Measurements from ENCODE around the gene TCEAL1. TPM values are rescaled to one million over a fixed set of nuclear protein-coding genes. Genes with fewer than 3 reads are reported as not detected.
A peak's percentile ranks its signal among the peaks of the same experiment; 100 is the strongest.
"Not testable (repeated sequence)": the region's sequence is repeated elsewhere in the genome, so short reads cannot be mapped to it uniquely, and the experiment has no call there.

Gene TCEAL1
- total and polyA plus RNA-seq, 5 experiments from 2014 or later, result 18.8 to 29.4 (median 19.3) TPM

GRCh38 chrX:103613362-103613890, 15.3 kb upstream of the TCEAL1 start:
- POLR2A ChIA-PET, result no interaction called here
- DNase-seq, result no peak
- Mint-ChIP-seq H3K36me3 (peaks cover 0 to 4% (median 0%) of the 10 kb centered on the region in 3 donors), H3K9me3 (no peaks in the 10 kb centered on the region), H3K4me1 (peaks cover under 1 to 9% (median 3%) of the 10 kb centered on the region in 4 donors), H3K4me3 (no peak overlapping the region), H3K27ac (no peak overlapping the region), H3K27me3 (no peaks in the 10 kb centered on the region)
- ATAC-seq, result no peak

GRCh38 chrX:103614999-103615398, 13.8 kb upstream of the TCEAL1 start:
- no peak for DNase-seq
- Mint-ChIP-seq H3K9me3 (no peaks in the 10 kb centered on the region), H3K36me3 (peaks cover 0 to 10% (median 0%) of the 10 kb centered on the region in 3 donors), H3K4me3 (no peak overlapping the region), H3K27ac (no peak overlapping the region), H3K4me1 (peaks cover 0 to 1% (median 0%) of the 10 kb centered on the region in 4 donors), H3K27me3 (no peaks in the 10 kb centered on the region)
- no peak for ATAC-seq
- POLR2A ChIA-PET, result no interaction called here

- Mint-ChIP-seq H3K9me3 (no peaks in the 10 kb centered on the region), H3K4me1 (no peaks in the 10 kb centered on the region), H3K4me3 (no peak overlapping the region), H3K27ac (no peak overlapping the region), H3K36me3 (peaks cover 0 to 8% (median 0%) of the 10 kb centered on the region in 3 donors), H3K27me3 (no peaks in the 10 kb centered on the region)
- DNase-seq, result no peak
- ATAC-seq, result no peak
- POLR2A ChIA-PET, result no interaction called here
Measured at GRCh38 chrX:103615781-103616371, 12.9 kb upstream of the TCEAL1 start.

GRCh38 chrX:103616676-103617186, 12.0 kb upstream of the TCEAL1 start:
- Mint-ChIP-seq H3K4me1 (no peaks in the 10 kb centered on the region), H3K27me3 (no peaks in the 10 kb centered on the region), H3K36me3 (peaks cover 0 to 11% (median 0%) of the 10 kb centered on the region in 3 donors), H3K9me3 (no peaks in the 10 kb centered on the region), H3K27ac (no peak overlapping the region), H3K4me3 (no peak overlapping the region)
- POLR2A ChIA-PET, result no interaction called here
- DNase-seq, result no peak
- ATAC-seq, result no peak

- Mint-ChIP-seq H3K27ac (no peak overlapping the region), H3K4me3 (no peak overlapping the region), H3K9me3 (no peaks in the 10 kb centered on the region), H3K36me3 (peaks cover 0 to 9% (median 0%) of the 10 kb centered on the region in 3 donors), H3K4me1 (peaks cover 4 to 12% (median 8%) of the 10 kb centered on the region in 4 donors), H3K27me3 (no peaks in the 10 kb centered on the region)
- no peak for ATAC-seq
- POLR2A ChIA-PET, result no interaction called here
- no peak for DNase-seq
Measured at GRCh38 chrX:103624111-103624510, 4.7 kb upstream of the TCEAL1 start.

GRCh38 chrX:103626855-103627254, 1.9 kb upstream of the TCEAL1 start:
- Mint-ChIP-seq H3K4me1 (peaks cover 7 to 19% (median 17%) of the 10 kb centered on the region in 4 donors), H3K27ac (no peak overlapping the region), H3K9me3 (no peaks in the 10 kb centered on the region), H3K4me3 (no peak overlapping the region), H3K27me3 (no peaks in the 10 kb centered on the region), H3K36me3 (no peaks in the 10 kb centered on the region)
- ATAC-seq (no peak), DNase-seq (no peak)
- POLR2A ChIA-PET, result no interaction called here

GRCh38 chrX:103629318-103630170, 769 bp downstream of the TCEAL1 start:
- peaks cover 7 to 19% (median 17%) of the 10 kb centered on the region in 4 donors for H3K4me1 Mint-ChIP-seq
- POLR2A ChIA-PET, result interaction anchor here (0.6 to 0.9 kb wide), 2 partner anchors 19 to 57 kb away, joined by 3 read pairs; partner anchors contain the start of gene MORF4L2
- H3K27me3 Mint-ChIP-seq, result no peaks in the 10 kb centered on the region
- ATAC-seq (peak; percentile 46 to 56), DNase-seq (peak in 7 of 10 donors; percentile 2 to 67 (median 18))
- peak overlapping the region; percentile 83 to 92 (median 88) for H3K4me3 Mint-ChIP-seq
- peak overlapping the region; percentile 35 to 96 (median 91) for H3K27ac Mint-ChIP-seq
- no peaks in the 10 kb centered on the region for H3K9me3 Mint-ChIP-seq
- no peaks in the 10 kb centered on the region for H3K36me3 Mint-ChIP-seq

- no peaks in the 10 kb centered on the region for H3K9me3 Mint-ChIP-seq
- H3K4me3 Mint-ChIP-seq, result peak overlapping the region; percentile 83 to 92 (median 88)
- H3K36me3 Mint-ChIP-seq, result no peaks in the 10 kb centered on the region
- POLR2A ChIA-PET, result no interaction called here
- no peaks in the 10 kb centered on the region for H3K27me3 Mint-ChIP-seq
- peak overlapping the region in 8 of 10 donors; percentile 35 to 94 (median 90) for H3K27ac Mint-ChIP-seq
- ATAC-seq, result no peak
- peaks cover 7 to 19% (median 17%) of the 10 kb centered on the region in 4 donors for H3K4me1 Mint-ChIP-seq
- peak in 1 of 10 donors; percentile 2 for DNase-seq
Measured at GRCh38 chrX:103630171-103630511, 1.4 kb downstream of the TCEAL1 start.

- Mint-ChIP-seq H3K27me3 (no peaks in the 10 kb centered on the region), H3K9me3 (no peaks in the 10 kb centered on the region), H3K27ac (no peak overlapping the region), H3K36me3 (no peaks in the 10 kb centered on the region), H3K4me3 (no peak overlapping the region), H3K4me1 (peaks cover 7 to 19% (median 16%) of the 10 kb centered on the region in 4 donors)
- POLR2A ChIA-PET, result interaction anchor here (0.7 kb wide), 1 partner anchor 62 kb away, joined by 3 read pairs; no protein-coding TSS in a partner anchor
- DNase-seq (no peak), ATAC-seq (no peak)
Measured at GRCh38 chrX:103631145-103631544, 2.4 kb downstream of the TCEAL1 start.

- H3K4me3 Mint-ChIP-seq, result no peak overlapping the region
- no peaks in the 10 kb centered on the region for H3K36me3 Mint-ChIP-seq
- no peaks in the 10 kb centered on the region for H3K27me3 Mint-ChIP-seq
- POLR2A ChIA-PET, result no interaction called here
- no peak overlapping the region for H3K27ac Mint-ChIP-seq
- DNase-seq (no peak), ATAC-seq (no peak)
- H3K4me1 Mint-ChIP-seq, result no peaks in the 10 kb centered on the region
- H3K9me3 Mint-ChIP-seq, result no peaks in the 10 kb centered on the region
Measured at GRCh38 chrX:103635436-103635835, 6.7 kb downstream of the TCEAL1 start.

- Mint-ChIP-seq H3K27ac (no peak overlapping the region), H3K36me3 (no peaks in the 10 kb centered on the region), H3K9me3 (no peaks in the 10 kb centered on the region), H3K4me1 (no peaks in the 10 kb centered on the region), H3K27me3 (peaks cover 0 to 3% (median 0%) of the 10 kb centered on the region in 5 donors), H3K4me3 (no peak overlapping the region)
- ATAC-seq, result no peak
- POLR2A ChIA-PET, result no interaction called here
- no peak for DNase-seq
Measured at GRCh38 chrX:103637604-103638338, 9.0 kb downstream of the TCEAL1 start.

GRCh38 chrX:103638479-103639346, 9.9 kb downstream of the TCEAL1 start:
- H3K9me3 Mint-ChIP-seq, H3K36me3 Mint-ChIP-seq, H3K4me1 Mint-ChIP-seq, ATAC-seq, DNase-seq, H3K27me3 Mint-ChIP-seq, H3K27ac Mint-ChIP-seq, H3K4me3 Mint-ChIP-seq, POLR2A ChIA-PET: not testable (repeated sequence)
